Activated CD4-positive, alpha-beta T cell treated with anti-CD3 and anti-CD28 coated beads, Interleukin-2, amount 10 ng/mL, durations not matched to agents 7 days and 5 days (primary cell): ENCODE results near the gene FAT1. TPM values are rescaled to one million over a fixed set of nuclear protein-coding genes. Genes with fewer than 3 reads are reported as not detected.

Experiments used
- CTCF ChIA-PET: fragments of 350-600 bp; sonication (Branson Sonifier 250); formaldehyde crosslinking; loops from one replicate; lab custom pipeline; 2021; ENCODE audit warnings: antibody characterized with exemption; lab: Charles Lee
- POLR2A ChIA-PET: fragments of 350-600 bp; sonication (Branson Sonifier 250); formaldehyde crosslinking; loops from one replicate; lab custom pipeline; 2021; ENCODE audit warnings: antibody characterized with exemption; lab: Charles Lee
- DNase-seq: peaks from one replicate; pipeline ENCODE4 v3.0.0-alpha.2; 2020
- H3K27ac Mint-ChIP-seq: one replicate; pipeline ENCODE4 v1.8.0; 2021; ENCODE audit warnings: mild to moderate bottlenecking, moderate library complexity, mixed read lengths
- H3K27me3 Mint-ChIP-seq: one replicate; pipeline ENCODE4 v1.8.0; 2021; ENCODE audit warnings: mixed read lengths
- H3K36me3 Mint-ChIP-seq: one replicate; pipeline ENCODE4 v1.8.0; 2021; ENCODE audit warnings: low read depth, mixed read lengths
- H3K4me1 Mint-ChIP-seq: one replicate; pipeline ENCODE4 v1.8.0; 2021; ENCODE audit warnings: mixed read lengths
- H3K4me3 Mint-ChIP-seq: one replicate; pipeline ENCODE4 v1.8.0; 2021; ENCODE audit warnings: mild to moderate bottlenecking, moderate library complexity, mixed read lengths
- H3K9me3 Mint-ChIP-seq: one replicate; pipeline ENCODE4 v1.8.0; 2021; ENCODE audit warnings: mixed read lengths
- total RNA-seq, 2 experiments: library from RNA; stranded (reverse); gene quantifications; one replicate each; pipeline ENCODE4 v1.2.3, GENCODE V29; 2021

Gene FAT1
- total RNA-seq, 2 experiments from 2014 or later: 0.27 to 0.30 TPM

DNA sequence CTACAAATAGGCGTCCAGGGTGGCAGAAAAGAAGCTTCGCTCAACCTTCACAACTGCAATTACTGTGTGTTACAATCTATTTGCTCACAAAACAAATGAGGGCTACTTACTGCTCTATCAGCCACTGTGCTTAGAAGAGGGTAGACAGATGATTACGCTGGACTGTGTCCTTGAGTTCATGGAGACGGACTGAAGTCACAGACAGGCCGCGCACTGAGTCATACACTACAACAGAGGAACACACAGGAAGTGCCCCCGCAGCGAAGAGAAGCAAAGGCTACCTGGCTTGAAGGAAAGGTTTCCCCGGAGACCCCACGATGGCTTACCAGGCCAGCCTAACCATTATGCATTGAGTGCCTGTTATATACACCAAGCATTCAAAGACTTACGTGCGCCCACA is 25.6 kb downstream of the FAT1 start:
- H3K36me3 Mint-ChIP-seq: no peaks in the 10 kb centered on the region
- ChIA-PET POLR2A (no interaction called here), CTCF (no interaction called here)
- no peak overlapping the region for H3K4me3 Mint-ChIP-seq
- H3K4me1 Mint-ChIP-seq: no peaks in the 10 kb centered on the region
- DNase-seq: no peak
- no peak overlapping the region for H3K27ac Mint-ChIP-seq
- H3K9me3 Mint-ChIP-seq: peaks cover 6% of the 10 kb centered on the region
- H3K27me3 Mint-ChIP-seq: no peaks in the 10 kb centered on the region

DNA sequence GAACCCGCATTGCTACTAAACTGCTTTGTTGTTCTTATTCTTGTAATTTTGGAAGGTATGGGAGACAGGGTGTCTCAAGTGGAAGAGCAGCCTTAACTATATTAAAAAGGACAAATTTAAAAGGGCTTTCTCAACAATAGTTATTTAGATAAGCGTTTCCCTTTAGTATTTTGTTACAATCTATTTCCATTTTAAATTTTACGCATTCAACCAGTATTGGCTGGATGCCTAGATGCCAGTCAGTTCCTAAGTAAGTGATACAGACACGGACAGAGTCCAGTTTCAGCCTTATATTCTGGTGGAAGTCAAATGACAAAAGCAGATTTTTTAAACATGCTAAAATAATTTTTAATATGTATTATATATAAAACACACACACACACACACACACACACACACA is 28.3 kb downstream of the FAT1 start:
- Mint-ChIP-seq H3K4me1 (no peaks in the 10 kb centered on the region), H3K27ac (no peak overlapping the region), H3K9me3 (peaks cover 6% of the 10 kb centered on the region), H3K27me3 (no peaks in the 10 kb centered on the region), H3K4me3 (no peak overlapping the region), H3K36me3 (no peaks in the 10 kb centered on the region)
- ChIA-PET CTCF (no interaction called here), POLR2A (no interaction called here)
- no peak for DNase-seq

DNA sequence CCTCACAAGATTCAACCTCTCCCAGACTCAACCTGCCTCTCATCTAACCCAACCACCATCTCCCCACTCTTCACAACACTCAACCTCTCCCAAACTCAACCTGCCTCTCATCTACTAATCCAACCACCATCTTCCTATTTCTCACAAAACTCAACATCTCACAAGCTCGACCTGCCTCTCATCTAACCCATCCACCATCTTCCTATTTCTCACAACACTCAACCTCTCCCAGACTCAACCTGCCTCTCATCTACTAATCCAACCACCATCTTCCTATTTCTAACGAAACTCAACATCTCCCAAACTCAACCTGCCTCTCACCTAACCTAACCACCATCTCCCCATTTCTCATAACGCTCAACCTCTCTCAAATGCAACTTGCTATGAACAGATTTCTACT is 29.8 kb downstream of the FAT1 start:
- no peak for DNase-seq
- no peak overlapping the region for H3K4me3 Mint-ChIP-seq
- ChIA-PET POLR2A (no interaction called here), CTCF (no interaction called here)
- H3K9me3 Mint-ChIP-seq: peaks cover 2% of the 10 kb centered on the region
- H3K27ac Mint-ChIP-seq: no peak overlapping the region
- no peaks in the 10 kb centered on the region for H3K36me3 Mint-ChIP-seq
- no peaks in the 10 kb centered on the region for H3K27me3 Mint-ChIP-seq
- H3K4me1 Mint-ChIP-seq: no peaks in the 10 kb centered on the region

DNA sequence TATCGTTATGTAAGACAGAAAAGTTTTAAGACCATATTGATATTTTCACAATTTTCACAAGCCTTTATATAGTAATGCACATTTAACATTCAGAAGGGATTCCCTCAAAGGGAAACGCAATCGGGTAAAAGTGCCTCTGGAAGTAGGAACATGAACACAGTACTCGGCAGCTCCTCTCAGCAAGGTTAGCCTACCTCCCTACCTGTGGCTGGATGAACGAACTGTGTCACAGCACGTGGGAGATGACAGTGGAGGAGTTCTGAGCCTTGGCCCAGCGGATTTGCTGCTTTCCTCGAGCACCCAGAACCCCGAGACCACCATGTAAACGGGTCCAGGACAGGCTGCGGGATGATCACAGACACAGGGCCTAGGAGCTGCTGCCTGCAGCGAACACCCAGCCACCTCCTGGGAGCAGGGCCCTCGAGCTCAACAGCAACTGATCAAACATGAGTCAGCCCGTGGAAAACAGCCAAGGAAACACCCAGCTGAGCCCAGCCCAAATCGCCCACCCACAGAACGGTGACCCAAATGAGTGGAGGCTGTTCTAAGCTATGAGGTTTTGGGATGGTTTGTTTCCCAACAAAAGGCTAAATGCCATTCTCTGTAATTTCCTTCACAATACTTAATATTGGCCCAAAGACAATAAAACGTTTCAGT is 30.4 kb downstream of the FAT1 start:
- ChIA-PET CTCF (no interaction called here), POLR2A (no interaction called here)
- Mint-ChIP-seq H3K4me3 (no peak overlapping the region), H3K27me3 (no peaks in the 10 kb centered on the region), H3K4me1 (no peaks in the 10 kb centered on the region), H3K36me3 (no peaks in the 10 kb centered on the region), H3K9me3 (peaks cover 2% of the 10 kb centered on the region), H3K27ac (no peak overlapping the region)
- DNase-seq: no peak

DNA sequence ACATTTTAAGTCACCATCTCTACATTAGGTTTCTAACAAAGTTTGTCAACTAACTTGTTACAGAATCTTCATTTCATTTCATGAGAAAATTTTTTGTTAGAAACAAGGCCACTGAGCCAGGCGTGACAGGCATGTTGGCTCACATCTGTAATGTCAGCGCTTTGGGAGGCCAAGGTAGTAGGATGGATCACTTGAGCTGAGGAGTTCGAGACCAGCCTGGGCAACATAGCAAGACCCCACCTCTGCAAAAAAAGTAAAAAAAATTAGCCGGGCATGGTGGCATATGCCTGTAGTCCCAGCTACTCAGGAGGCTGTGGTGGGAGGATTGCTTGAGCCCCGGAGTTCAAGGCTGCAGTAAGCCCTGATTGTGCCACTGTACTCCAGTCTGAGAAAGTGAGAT is 32.3 kb downstream of the FAT1 start:
- H3K9me3 Mint-ChIP-seq: peaks cover 2% of the 10 kb centered on the region
- H3K4me1 Mint-ChIP-seq: no peaks in the 10 kb centered on the region
- no peaks in the 10 kb centered on the region for H3K27me3 Mint-ChIP-seq
- ChIA-PET POLR2A (no interaction called here), CTCF (no interaction called here)
- H3K4me3 Mint-ChIP-seq: no peak overlapping the region
- no peak overlapping the region for H3K27ac Mint-ChIP-seq
- DNase-seq: no peak
- no peaks in the 10 kb centered on the region for H3K36me3 Mint-ChIP-seq

DNA sequence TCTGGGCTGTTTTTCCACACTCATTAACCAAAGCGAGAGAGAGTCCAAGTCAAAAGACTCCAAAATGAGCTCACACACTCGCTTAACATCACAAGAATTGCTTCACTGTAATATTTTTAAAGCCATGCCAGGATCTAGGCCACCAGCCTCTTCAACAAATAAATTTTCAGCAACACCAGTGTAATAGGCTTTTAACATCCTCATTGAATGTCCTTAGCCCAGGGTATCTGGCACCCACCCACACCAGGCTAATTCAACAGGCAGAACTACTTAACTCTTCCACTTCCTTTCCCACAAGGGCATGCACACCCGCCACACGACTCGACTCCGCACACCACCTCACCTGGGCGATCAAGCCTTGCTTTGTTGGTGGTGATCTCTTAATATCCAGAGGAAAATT is 34.2 kb downstream of the FAT1 start:
- CTCF ChIA-PET: interaction anchor here (1.0 kb wide), 1 partner anchor 10 kb away, joined by 3 read pairs; no protein-coding TSS in a partner anchor
- POLR2A ChIA-PET: no interaction called here
- Mint-ChIP-seq H3K9me3 (no peaks in the 10 kb centered on the region), H3K27ac (no peak overlapping the region), H3K4me3 (no peak overlapping the region), H3K27me3 (no peaks in the 10 kb centered on the region), H3K4me1 (no peaks in the 10 kb centered on the region), H3K36me3 (no peaks in the 10 kb centered on the region)
- DNase-seq: no peak

DNA sequence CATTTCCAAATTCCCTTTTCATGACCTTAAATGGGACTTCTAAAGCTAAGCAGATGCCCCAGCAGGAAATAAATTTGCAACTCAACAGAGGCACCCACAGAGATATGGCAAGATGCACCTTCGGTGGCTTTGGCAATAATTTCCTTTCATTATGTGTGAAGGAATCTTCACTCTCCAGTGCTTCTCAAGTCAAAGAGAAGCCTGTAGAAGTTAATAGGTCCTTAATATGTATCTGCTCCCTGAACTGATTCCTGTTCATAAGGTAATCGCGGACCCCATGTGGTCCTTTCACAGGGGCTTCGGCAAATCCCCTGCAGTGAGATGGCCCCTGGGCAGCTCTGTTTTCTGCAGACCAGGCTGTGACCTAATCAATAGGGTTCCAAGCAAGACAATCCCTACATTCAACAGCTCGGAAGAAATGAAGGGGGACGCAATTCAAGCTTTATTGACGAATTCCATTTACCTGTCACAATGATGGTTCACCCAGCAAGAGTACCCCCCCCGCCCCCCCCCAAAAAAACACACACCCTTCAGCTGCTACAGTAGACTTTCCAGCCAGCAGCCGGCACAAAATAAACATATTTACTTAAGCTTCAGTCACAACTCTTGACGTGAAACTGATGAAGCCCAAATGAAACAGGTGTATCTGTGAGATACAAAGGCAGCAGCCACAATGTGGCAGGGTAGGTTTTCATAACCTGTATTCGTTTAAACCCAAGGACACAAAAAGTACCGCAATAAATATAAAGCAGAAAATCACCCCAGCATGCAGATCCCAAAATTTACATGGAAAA is 35.3 kb downstream of the FAT1 start:
- Mint-ChIP-seq H3K27ac (no peak overlapping the region), H3K4me3 (no peak overlapping the region), H3K4me1 (no peaks in the 10 kb centered on the region), H3K36me3 (no peaks in the 10 kb centered on the region), H3K9me3 (no peaks in the 10 kb centered on the region), H3K27me3 (no peaks in the 10 kb centered on the region)
- ChIA-PET CTCF (interaction anchor here (1.0 kb wide), 1 partner anchor 9 kb away, joined by 3 read pairs; no protein-coding TSS in a partner anchor), POLR2A (no interaction called here)
- DNase-seq: no peak

DNA sequence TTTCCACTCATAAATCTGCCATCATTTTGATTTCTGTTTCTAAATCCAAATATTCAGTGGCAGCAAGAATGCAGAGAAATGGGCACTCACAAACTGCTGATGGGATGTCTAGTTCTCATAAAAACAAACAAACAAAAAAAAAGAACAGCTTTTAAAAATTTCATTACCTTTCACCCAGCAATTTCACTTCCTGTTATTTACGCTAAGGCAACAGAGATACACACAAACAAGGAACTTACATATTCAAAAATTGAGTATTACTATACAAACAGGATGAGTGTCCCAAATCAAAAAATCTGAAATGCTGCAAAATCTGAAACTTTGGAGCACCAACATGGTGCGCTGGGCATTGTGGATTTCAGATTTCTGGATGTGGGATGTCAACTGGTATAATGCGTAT is 36.4 kb downstream of the FAT1 start:
- H3K36me3 Mint-ChIP-seq: no peaks in the 10 kb centered on the region
- H3K4me1 Mint-ChIP-seq: no peaks in the 10 kb centered on the region
- ChIA-PET CTCF (no interaction called here), POLR2A (no interaction called here)
- no peak for DNase-seq
- H3K27me3 Mint-ChIP-seq: no peaks in the 10 kb centered on the region
- H3K4me3 Mint-ChIP-seq: no peak overlapping the region
- H3K27ac Mint-ChIP-seq: no peak overlapping the region
- H3K9me3 Mint-ChIP-seq: no peaks in the 10 kb centered on the region

DNA sequence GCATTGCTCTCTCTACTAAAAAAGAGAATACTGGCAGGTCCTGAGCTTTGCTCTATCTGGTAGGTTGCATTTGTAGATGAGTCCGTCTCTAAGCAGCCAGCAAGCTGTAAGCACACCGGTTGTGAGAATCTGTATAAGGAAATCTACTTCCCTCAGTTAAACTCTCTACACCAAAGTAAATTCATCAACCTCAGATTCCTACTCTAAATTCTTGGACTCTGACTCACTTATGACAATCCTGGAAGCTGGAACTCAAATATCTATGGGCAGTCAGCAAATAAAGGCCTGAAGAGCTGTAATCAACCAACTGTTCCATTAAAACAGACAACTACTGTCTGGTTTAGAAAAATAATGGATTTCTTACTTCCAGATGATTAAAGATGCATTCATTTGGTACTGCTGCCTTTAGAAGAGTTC is 37.9 kb downstream of the FAT1 start:
- ChIA-PET POLR2A (no interaction called here), CTCF (interaction anchor here (0.6 kb wide), 1 partner anchor 550 kb away, joined by 3 read pairs; no protein-coding TSS in a partner anchor)
- no peaks in the 10 kb centered on the region for H3K4me1 Mint-ChIP-seq
- no peaks in the 10 kb centered on the region for H3K27me3 Mint-ChIP-seq
- H3K9me3 Mint-ChIP-seq: no peaks in the 10 kb centered on the region
- no peaks in the 10 kb centered on the region for H3K36me3 Mint-ChIP-seq
- DNase-seq: no peak
- no peak overlapping the region for H3K27ac Mint-ChIP-seq
- no peak overlapping the region for H3K4me3 Mint-ChIP-seq

DNA sequence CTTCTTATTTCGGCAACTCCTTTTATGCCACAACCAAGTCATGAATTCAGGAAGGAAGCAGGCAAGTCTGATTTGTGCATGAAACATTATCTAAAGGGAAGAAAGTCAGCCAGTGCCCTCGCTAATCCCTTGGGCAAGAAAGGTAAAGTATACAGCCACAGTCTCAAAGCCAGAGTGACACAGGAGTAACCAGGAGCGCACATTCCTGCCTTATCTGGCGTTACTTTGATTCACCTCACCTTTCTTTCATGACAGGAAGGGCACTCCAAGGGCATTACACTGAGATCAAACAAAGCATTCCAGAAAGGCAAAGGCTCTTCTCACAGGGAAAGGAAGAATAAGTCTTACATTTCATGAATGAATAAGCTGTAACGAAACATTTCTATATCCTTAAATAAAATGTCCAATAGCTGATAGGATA is 38.8 kb downstream of the FAT1 start:
- H3K27ac Mint-ChIP-seq: no peak overlapping the region

DNA sequence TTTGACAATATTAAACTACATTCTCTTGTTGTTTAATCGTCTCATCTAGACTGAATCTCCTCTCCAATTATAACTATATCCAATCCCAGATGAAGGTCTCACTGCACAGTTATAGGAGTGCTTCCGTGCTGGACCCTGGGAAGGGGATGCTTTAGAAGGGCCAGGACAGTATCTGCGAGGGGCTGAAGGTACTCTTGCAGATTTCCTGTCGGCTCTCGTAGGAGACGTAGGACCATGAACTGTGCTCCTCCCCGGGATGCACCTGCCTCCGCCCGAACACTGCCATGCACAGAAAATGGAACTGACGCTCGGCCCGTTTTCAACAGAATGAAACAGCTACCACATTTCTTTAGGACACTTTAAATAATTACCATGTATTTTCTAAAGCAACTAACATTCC is 39.4 kb downstream of the FAT1 start:
- no peak for DNase-seq
- H3K36me3 Mint-ChIP-seq: no peaks in the 10 kb centered on the region
- H3K4me3 Mint-ChIP-seq: no peak overlapping the region
- ChIA-PET CTCF (no interaction called here), POLR2A (no interaction called here)
- H3K27me3 Mint-ChIP-seq: no peaks in the 10 kb centered on the region
- H3K9me3 Mint-ChIP-seq: no peaks in the 10 kb centered on the region
- no peaks in the 10 kb centered on the region for H3K4me1 Mint-ChIP-seq
- H3K27ac Mint-ChIP-seq: no peak overlapping the region

More for the DNA sequence above, 38.8 kb downstream of the FAT1 start:
- no peaks in the 10 kb centered on the region for H3K9me3 Mint-ChIP-seq
- H3K36me3 Mint-ChIP-seq: no peaks in the 10 kb centered on the region
- H3K4me1 Mint-ChIP-seq: no peaks in the 10 kb centered on the region
- H3K4me3 Mint-ChIP-seq: no peak overlapping the region
- ChIA-PET CTCF (no interaction called here), POLR2A (no interaction called here)
- no peak for DNase-seq
- no peaks in the 10 kb centered on the region for H3K27me3 Mint-ChIP-seq

DNA sequence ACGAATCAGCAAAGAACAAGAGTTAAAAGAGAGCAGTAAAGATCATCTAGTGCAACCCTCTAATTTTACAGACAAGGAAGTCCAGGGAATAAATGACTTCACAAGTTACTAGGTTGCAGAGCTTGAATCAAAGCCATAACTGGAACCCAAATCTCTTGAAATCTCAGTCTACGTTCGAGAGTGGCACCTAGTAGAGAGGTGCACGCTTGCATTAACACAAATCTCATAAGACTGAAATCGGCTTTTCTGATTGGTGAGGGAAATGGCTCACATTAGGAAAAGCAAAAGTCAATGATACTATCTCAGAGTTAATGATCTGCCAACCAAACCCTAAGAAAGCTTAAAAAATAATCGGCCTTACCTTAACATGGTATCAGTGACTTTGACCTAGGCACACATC is 43.0 kb downstream of the FAT1 start:
- Mint-ChIP-seq H3K36me3 (no peaks in the 10 kb centered on the region), H3K27me3 (no peaks in the 10 kb centered on the region), H3K9me3 (no peaks in the 10 kb centered on the region), H3K4me3 (no peak overlapping the region), H3K27ac (no peak overlapping the region), H3K4me1 (no peaks in the 10 kb centered on the region)
- ChIA-PET POLR2A (no interaction called here), CTCF (no interaction called here)
- DNase-seq: no peak

DNA sequence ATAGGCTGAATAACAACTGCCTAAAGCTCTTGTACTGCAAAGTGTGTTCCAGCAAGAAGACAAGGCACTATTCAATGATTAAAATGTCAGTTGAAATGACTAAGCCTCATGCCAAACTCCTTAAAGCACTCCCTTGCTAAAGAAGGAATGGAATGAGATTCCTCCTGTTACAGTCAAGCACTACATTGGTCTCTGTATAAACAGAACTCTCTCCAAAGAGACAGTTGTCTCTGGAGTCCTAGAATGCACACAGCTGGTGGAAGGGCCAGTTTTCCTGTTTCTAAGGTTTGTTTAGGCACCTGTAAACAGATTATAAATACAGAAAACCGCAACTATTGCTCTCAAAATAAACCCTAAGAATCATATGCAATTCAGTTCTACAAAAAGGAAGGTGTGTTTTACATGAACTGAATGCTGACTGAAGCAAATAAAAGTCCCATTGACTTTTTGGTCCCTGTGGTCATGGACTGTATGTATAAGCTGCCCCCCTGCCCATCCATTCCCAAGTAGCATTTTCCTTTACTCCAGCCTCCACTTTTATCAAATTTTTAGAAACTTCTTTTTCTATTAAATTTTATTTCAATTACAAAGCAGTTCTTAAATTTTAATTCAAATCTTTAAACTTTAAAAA is 47.0 kb downstream of the FAT1 start:
- Mint-ChIP-seq H3K27me3 (no peaks in the 10 kb centered on the region), H3K27ac (no peak overlapping the region), H3K9me3 (no peaks in the 10 kb centered on the region), H3K4me3 (no peak overlapping the region), H3K4me1 (no peaks in the 10 kb centered on the region), H3K36me3 (no peaks in the 10 kb centered on the region)
- CTCF ChIA-PET: no interaction called here
- DNase-seq: no peak
- POLR2A ChIA-PET: no interaction called here
